COLO668 (cell line): ENCODE results near the gene CBFB.
"Not testable (repeated sequence)": the region's sequence is repeated elsewhere in the genome, so short reads cannot be mapped to it uniquely, and the experiment has no call there.

Experiments used
- DNase-seq: peaks from one replicate; lab custom pipeline; 2025; ENCODE audit not compliant: unreplicated experiment; lab: John Stamatoyannopoulos, UW

The CBFB gene

DNA sequence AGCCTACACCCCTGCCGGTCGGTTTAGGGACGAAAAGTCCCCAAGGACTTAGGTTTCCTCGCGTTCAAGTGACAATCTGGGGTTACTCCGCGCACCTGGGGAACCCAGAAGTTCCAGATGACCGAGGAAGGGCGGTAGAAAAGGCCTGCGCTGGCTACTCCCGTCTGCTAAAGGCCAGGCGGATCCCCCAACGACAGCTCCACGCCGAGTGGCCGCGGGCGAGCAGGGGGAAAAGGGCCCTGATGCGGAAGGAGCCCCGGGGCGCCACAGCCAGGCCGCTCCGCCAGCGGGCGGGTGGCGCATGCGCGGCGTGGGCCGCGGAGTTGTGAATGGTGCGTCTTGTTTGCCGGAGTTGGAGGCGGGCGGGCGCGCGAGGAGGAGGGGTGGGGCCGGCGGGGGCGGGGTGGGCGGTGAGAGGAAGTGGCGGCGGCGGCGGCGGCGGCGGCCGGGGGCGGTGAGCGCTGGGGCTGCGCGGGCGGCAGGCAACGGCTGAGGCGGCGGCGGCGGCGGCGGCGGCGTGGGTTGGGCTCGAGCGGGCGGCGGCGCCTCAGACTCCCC is at the start of gene CBFB:
Gene CBFB (plus strand): TSS at position 454 of the 558 bp plus-strand sequence. CDS start 259 bp downstream, outside the sequence.
- peak; percentile 96 for DNase-seq

- DNase-seq = no peak
Measured at GRCh38 chr16:66983033-66983432, 45.9 kb upstream of the CBFB start.

- DNase-seq = no peak
Measured at GRCh38 chr16:66984892-66985311, 44.0 kb upstream of the CBFB start.

GRCh38 chr16:66986559-66986958 is 42.4 kb upstream of the CBFB start:
- DNase-seq = no peak

- no peak for DNase-seq
Measured at GRCh38 chr16:66988197-66988788, 40.7 kb upstream of the CBFB start, which contains the start of gene CES4A. Gene CES4A, plus strand, starts transcription at chr16:66988589. Its CDS starts 184 bp downstream, at chr16:66988773.

GRCh38 chr16:66991545-66992077 is 37.3 kb upstream of the CBFB start:
- no peak for DNase-seq

GRCh38 chr16:66993558-66993957 is 35.4 kb upstream of the CBFB start:
- DNase-seq = not testable (repeated sequence)

DNA sequence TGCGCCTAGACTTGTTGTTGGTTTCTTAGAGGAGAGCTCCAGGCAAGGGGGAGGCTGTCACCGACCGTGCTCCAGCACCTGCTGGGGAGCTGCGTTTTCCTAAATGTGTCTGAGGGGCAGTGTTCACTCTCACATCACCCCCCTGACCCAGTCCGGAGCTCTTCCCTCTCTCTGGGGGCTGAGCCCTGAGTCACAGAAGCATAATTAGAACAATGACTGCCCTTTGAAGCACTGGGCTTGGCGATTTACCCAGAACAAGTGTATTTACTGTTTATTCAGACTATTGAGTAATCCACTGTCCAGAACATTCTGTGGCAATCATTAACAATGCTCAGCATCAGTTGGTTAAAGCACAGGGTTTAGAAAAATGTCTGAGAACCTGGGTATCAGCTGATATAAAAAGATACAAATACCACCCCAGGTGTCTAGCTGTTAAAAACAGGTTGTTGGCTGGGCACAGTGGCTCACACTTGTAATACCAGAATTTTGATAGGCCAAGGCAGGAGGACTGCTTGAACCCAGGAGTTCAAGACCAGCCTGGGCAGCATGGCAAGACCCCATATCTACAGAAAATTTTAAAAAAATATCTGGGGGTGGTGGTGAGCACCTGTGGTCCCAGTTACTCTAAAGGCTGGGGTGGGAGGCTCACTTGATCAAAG is 32.5 kb upstream of the CBFB start:
- no peak for DNase-seq

- no peak for DNase-seq
Measured at GRCh38 chr16:66996983-66997358, 32.0 kb upstream of the CBFB start.

DNA sequence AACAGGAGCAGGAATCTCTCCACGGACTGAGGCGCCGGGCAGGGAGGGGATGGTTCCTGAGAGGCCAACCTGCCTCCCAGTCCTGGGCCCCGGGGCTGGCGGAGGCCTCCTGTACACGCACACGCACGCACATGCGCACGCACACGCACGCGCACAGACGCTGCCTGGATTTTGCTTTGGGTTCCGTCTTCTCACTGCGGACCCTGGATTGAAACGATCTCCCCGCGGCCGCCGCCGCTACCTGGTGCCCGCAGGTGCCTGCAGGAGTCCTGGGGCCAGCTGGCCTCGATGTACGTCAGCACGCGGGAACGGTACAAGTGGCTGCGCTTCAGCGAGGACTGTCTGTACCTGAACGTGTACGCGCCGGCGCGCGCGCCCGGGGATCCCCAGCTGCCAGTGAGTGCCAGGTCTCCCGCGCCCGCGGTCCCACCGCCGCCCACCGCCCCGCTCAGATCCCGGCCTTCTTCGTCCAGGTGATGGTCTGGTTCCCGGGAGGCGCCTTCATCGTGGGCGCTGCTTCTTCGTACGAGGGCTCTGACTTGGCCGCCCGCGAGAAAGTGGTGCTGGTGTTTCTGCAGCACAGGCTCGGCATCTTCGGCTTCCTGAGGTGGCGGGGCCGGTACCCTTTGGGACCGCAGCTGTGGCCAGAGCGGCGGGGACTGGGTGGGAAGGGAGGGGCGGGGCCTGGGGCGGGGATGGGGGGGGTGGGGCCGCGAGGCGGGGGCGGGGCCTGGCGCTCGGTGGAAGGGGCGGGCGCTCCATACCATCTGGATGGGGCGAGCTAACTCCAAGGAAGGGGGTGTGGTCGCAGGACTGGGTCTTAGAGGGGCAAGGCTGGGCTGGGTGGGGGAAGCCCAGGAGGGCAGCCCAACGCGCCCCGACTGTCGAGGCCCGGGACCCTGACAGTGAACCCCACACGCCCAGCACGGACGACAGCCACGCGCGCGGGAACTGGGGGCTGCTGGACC is 28.3 kb upstream of the CBFB start:
- DNase-seq = peak; percentile 84

- DNase-seq = no peak
Measured at GRCh38 chr16:67001726-67002125, 27.2 kb upstream of the CBFB start.

DNA sequence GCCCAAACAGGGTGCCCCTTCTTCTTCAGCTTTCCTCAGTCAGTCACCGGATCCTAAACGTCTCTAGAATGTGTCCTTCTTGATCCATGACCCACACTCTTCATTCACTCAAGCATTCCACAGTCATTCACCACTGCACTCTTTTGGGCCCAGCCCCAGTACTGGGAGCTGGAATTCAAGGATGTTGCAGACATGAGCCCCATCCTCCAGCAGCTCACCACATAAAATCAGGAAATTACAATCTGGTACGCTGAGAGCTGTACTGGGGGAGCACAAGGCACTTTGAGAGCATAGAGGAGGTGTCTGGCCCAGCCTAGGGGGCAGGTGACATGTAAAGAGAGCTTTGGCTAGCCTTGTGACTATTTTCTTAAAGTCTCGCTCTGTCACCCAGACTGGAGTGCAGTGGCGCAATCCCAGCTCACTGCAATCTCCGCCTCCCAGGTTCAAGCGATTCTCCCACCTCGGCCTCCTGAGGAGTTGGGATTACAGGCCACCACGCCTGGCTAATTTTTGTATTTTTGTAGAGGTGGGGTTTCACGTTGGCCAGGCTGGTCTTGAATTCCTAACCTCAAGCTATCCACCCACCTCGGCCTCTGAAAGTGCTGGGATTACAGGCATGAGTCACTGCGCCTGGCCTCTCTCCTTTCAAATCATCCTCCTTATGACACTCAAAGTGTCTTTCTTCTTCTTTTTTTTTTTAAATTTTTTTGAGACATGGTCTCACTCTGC is 21.9 kb upstream of the CBFB start:
- no peak for DNase-seq

DNA sequence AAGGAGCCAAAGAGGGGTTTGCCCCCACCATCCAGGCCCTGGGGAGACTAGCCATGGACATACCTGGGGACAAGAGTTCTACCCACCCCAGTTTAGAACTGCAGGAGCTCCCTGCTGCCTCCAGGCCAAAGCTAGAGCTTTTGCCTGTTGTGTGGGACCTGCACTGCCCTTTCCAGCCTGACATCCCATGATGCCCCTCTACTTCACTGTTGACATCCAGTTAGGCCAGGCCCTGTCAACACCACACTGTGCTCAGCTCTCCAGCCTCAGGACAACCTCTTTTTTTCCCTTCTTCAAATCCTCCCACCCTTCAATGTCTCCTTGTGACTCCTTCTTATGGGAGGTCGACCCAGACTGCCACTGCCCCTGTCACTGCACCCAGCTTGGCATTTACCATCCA is 19.8 kb upstream of the CBFB start:
- no peak for DNase-seq

DNA sequence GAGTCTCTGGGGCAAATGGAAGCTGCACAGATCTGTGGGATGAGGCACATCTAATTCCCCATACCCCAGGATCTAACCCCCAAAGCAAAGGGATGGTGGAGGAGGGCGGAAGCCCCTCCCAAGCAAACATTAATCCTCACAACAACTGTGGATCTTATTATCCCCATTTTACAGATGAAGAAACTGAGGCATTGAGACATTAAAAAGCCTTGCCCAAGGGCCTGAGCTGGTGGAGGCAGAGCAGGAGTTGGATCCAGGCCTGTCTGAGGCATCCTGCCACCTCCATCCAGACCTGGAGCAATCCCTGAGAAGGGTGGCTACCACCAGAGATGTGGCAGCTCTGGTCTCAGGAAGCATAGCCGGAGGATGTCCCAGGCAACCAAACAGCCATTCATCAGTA is 17.7 kb upstream of the CBFB start:
- no peak for DNase-seq

- peak; percentile 17 for DNase-seq
Measured at GRCh38 chr16:67013233-67013822, 15.6 kb upstream of the CBFB start.

DNA sequence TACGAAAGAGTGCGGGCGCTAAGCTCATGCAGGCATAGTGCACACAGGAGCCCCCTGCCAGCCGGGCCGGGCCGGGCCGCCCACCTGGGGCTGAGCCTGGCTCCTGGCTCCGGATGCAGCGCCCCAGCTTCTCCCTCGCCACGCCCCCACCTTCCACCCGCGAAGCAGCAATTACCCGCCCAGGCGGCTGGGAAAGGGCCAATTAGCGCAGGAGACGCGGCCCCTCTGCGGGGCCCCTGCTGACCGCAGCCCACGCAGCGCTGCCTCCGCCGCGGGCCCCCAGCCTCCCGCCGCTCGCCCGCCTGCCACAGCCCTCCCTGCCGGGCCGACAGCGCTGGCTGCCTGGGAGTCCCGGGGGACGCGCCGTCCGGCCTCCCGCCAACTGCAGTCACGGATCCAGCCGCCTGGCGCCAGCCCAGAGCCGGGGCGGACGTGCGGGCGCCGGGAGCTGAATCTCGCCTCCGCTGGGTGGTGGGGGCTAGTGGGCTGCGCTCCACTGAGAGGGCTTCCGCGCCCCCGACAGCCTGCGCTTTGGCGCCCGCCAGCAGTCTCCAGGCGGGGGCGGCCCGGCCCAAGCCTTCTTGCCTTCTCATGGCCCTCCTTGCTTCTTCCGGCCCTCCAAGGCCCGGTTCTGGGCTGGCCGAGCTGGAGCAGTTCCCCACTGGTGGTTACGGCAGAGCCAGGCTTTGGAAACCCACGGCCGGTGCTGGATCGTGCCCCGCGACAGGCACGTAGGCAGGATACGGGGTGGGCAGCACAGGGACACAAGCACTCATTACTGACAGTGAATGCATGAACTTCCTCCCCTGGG is 14.9 kb upstream of the CBFB start:
- peak; percentile 67 for DNase-seq

DNA sequence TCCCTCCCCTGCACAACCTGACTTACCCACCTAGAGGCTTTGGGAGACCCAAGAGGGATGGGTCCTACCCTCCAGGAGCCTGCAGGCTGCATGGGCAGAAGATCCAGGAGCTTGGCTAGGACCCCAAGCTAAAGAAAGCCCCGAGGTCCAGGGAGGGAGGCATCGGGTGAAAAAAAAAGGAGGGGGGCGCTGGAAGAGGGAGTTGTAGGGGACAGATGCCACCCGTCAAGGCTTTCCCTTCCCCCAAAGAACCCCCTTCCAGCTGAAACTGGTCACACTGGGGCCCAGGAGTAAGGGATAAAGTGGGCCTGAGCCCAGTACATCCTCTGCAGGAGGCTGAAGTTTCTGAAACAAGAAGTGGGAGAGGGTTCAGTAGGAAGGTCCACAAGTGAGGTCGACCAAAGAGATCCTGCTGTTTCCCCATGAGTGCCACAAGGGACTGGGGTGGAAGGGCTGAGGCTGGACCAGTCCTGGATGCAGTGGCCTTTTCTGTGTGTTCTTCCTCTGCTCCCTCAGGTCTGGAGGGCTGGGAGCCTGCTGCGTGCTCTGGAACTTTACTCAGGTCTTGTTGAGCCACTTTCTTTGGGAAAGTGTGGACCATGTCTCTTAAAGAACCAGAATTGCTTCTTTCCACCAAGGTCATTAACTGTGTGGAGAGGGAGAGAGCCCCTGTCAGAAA is 14.2 kb upstream of the CBFB start:
- DNase-seq = no peak

GRCh38 chr16:67015313-67015731 is 13.6 kb upstream of the CBFB start:
- no peak for DNase-seq

GRCh38 chr16:67016143-67016542 is 12.8 kb upstream of the CBFB start:
- no peak for DNase-seq
